Ramos (cell line): Measurements from ENCODE around the gene RDX.

Source experiments
- in situ Hi-C: fragments of 300-500 bp; cut with MboI; formaldehyde crosslinking; loops from one replicate; pipeline ENCODE4 v1.14.3; 2022; ENCODE audit warnings: low sequenced_read_pairs; ENCODE audit not compliant: unreplicated experiment

The RDX gene

DNA sequence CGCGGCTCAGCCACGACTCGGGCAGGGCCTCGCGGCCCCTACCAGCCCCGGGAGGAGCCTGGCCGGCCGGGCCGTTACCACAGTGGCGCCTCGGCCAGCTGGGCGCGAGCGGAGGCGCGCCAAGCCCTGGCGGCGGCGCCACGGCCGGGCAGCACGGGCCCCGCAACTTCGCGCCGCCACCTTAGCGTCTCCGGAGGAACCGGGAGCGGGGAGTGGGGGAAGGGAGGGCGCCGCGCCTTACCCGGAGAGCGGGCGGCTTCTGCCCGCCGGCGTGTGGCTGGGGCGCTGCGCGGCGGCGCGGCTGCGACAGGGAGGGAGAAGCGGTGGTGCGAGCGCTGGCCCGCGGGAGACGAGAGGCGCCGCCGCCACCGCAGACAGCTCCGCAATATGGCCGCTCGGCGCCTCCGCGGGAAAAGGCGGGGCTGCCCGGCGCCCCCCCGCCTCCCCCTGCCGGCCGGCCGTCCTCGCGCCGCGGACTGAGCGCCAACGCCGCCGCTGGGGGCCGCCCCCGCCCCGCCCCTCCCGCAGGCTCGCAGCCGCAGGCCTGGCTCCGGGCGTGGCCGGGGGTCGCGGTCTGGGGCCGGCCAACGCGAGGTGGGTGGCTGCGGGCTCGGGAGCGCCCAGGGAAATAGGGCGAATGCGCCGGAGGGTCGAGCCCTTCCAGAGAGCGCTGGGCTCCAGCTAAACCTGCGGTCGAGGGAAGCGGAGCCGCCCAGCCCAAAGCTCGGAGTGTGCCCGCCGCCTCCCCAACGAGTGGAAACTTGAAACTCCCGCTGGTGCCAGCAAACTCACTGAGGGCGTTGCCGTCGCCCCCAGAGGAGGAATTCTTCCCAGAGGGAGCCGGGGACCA, at the start of gene RDX:
Gene RDX, minus strand, starts transcription at position 389 of the 850 bp plus-strand sequence. CDS start 16,922 bp downstream, outside the sequence.
- in situ Hi-C loops = no loop called here

DNA sequence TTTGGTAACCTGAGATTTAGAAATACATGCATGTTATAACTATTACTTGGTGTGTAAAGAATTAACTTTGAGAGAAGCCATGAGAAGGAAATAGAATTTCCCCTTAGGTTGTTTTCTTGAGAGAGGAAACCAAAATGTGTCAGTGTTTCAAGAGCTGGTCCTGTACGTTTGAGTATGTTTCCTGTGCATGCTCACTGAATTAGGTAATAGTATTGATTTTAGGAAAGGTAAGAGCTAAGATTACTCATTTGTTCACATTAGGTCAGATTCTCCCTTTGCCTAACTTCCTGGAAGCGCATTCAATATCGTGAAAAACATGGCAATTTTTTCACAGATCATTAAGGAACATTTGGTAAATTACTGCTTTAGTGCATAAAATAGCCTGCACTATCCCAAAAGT, 49.3 kb upstream of the RDX start:
- in situ Hi-C loops = no loop called here

DNA sequence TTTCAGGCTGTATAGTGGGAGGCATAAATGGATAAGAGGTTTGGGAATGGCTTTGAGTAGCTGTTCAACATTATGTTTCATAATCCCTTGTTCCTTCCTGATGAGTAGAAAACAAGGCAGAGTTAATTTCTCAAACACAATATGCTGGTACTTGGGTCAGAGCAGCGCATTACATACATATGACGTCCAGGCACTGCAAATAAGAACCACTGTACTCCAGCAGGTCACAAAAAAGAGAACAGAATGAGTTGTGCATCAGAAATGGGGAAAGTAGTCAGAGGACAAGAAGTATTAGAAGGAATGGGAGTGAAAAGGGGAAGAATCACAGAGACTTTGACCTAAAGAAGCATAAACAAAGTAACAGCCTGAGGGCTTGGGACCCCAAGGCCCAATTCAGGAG, 44.0 kb upstream of the RDX start:
- in situ Hi-C loops = no loop called here

DNA sequence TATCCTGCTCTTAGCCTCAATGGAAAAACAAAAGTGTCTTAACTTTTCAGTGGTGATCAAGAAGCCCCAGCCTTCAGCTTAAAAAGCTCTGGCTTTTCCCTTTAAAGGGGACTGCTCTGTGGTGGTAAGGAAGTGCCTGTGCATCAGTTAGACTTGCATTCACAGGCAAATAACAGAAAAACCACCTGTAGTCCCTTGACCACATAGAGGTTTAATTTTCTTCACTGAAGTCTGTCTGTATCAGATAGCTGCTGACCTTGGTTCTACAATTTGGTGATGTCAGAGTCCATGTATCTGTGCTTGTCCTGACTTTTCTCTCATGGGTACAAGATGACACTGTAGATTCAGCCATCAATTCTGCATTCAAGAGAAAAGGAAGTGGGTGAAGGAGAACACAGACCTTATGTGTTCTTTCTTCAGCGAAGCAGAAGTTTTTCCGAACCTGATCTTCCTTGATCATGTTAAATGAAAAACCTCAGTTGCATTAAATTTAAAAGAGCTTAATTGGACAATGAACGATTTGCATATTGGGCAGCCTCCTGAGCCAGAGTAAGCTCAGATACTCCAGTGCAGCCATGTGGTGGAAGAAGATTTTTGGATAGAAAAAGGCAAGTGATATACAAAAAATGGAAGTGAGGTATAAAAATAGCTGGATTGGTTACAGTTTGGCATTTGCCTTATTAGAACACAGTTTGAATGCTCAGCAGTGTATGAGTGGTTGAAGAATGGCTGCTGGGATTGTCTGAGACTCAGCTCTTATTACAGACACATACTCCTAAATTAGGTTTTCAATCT, 43.2 kb upstream of the RDX start:
- in situ Hi-C loops = no loop called here

DNA sequence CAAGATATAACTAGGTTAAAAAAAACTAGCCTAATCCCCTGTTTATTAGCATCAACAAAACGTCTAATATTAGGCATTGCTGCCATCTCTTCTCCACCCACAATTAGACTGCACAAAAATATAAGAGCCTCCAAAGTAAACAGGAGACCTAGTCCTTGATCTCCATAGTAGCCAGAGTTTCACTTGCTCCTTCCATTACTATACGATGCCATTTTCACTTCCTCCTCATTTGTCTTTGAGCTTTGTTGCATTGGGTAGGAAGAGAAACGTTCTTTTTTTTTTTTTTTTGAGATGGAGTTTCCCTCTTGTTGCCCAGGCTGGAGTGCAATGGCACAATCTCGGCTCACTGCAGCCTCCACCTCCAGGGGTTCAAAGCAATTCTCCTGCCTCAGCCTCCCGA, 42.3 kb upstream of the RDX start:
- in situ Hi-C loops = no loop called here

DNA sequence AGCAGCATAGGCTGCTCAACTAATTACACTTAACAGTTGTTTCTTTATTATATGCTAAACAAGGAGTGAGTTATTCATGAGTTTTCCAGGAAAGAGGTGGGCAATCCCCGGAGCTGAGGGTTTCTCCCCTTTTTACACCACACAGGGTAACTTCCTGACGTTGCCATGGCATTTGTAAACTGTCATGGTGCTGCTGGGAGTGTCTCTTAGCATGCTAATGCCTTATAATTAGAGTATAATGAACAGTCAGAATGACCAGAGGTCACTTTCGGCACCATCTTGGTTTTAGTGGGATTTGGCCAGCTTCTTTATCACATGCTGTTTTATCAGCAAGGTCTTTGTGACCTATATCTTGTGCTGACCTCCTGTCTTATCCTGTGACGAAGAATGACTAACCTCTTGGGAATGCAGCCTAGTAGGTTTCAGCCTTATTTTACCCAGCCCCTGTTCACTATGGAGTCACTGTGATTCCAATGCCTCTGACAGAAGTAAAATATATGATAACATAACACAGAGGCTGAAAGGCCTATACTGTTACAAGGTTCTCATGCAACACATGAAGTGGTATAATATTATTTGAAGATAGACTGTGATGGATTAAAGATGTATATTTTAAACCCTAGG, 41.3 kb upstream of the RDX start:
- in situ Hi-C loops = no loop called here

DNA sequence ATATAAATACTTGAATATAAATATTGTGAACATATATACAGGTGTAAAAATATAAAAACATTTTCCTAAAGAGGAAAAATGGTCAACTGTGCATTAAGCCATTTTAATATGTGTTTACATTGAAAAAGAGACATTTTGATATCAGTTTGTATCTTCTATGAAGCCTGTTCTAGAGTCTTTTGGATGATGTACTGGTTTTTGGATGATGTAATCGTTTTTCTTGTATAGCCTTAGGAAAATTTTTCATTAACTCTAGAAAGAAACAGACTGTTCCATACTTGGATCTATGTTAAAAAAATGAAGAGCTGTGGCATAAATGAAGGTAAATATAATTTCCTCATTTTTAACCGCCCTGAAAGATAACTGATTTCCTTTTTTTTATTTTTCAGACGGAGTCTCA, 39.6 kb upstream of the RDX start:
- in situ Hi-C loops = no loop called here

DNA sequence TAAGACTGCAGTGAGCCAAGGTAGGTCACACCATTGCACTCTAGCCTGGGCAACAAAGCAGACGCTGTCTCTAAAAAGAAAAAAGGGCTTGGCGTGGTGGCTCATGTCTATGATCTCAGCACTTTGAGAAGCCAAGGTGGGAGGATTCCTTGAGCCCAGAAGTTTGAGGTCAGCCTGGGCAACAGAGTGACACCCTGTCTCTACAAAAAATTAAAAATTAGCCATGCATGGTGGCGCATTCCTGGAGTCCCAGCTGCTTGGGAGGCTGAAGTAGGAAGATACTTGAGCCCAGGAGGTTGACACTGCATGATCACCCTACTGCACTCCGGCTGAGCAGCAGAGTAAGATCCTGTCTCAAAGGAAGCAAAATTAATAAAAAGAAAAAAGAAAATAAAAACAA, 38.9 kb upstream of the RDX start:
- in situ Hi-C loops = no loop called here

DNA sequence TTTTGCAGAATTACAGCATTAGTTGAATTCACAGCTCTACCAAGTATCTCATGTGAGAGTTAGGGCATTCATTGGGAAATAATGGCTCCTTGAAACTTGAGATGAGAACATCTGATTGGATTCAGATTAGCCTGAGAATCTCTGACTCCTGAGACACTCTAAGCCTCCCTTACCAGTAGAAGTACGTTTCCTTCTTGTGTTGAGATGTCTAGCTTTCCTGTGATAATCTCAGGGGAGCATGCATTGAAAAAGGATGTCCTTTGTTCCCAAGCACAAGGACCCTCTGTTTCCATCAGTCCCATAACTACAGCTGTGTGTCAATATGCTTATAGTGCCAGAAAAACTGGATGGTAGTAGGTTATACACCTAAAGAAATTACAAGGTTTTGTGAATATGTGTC, 35.2 kb upstream of the RDX start:
- in situ Hi-C loops = no loop called here

DNA sequence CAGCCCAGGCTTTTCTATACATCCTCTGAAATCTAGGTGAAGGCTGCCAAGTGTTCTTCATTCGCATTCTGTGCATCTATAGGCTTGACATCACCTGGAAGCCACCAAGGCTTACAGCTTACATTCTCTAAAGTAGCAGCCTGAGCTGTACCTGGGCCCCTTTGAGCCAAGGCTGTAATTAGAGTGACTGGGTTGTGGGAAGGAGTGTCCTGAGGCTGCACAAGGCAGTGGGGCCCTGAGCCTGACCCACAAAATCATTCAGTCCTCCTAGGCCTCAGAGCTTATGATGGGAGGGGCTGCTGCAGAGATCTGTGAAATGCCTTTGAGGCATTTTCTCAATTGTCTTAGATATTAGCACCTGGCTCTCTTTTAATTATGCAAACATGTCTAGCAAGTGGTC, 33.0 kb upstream of the RDX start:
- in situ Hi-C loops = no loop called here

DNA sequence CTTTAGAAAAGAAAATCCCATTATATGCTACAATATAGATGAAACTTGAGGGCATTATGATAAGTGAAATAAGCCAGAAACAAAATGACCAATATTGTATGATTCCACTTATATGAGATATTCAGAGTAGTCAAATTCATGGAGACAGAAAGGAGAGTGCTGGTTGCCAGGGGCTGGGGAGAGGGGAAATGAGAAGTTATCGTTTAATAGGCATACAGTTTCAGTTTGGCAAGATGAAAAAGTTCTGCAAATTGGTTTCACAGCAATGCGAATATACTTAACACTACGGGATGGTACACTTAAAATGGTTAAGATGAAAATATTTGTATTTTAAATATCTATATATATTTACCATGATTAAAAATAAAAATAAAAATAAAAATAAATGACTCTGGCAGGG, 31.1 kb upstream of the RDX start:
- in situ Hi-C loops = no loop called here

DNA sequence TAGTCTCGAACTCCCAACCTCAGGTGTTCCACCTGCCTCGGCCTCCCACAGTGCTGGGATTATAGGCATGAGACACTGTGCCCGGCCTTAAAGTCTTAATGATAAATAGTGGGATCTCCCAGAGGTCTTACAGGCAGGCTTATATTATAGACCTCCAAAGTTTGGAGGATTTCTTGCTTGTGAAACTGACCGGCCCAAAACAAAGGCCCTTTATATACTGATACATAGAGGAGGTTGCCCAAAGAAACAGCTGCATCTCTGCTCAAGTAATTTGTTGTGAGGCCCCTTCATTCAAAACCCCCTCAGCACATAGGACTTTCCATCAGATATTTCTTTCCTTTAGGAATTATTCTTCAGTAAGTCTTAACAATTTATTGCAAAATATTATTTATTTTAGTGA, 27.4 kb upstream of the RDX start:
- in situ Hi-C loops = no loop called here

DNA sequence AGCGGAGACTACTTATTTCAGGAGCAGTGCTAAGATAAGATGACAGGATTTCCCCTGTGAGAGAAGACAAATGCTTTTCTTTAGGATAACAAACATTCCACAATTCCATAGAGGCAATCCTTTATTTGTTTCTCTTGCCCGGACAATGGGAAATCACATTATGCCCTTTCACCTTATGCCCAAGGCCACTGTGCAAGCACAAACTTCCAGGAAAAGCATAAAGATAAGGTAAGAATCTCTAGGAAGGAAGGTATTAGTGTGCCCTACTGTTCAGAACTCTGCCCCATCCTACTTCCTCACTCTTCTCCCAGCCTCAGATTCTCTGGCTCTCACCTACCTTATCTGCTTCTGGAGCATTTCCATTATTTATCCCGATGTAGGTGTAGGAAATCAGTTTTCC, 23.1 kb upstream of the RDX start:
- in situ Hi-C loops = no loop called here

DNA sequence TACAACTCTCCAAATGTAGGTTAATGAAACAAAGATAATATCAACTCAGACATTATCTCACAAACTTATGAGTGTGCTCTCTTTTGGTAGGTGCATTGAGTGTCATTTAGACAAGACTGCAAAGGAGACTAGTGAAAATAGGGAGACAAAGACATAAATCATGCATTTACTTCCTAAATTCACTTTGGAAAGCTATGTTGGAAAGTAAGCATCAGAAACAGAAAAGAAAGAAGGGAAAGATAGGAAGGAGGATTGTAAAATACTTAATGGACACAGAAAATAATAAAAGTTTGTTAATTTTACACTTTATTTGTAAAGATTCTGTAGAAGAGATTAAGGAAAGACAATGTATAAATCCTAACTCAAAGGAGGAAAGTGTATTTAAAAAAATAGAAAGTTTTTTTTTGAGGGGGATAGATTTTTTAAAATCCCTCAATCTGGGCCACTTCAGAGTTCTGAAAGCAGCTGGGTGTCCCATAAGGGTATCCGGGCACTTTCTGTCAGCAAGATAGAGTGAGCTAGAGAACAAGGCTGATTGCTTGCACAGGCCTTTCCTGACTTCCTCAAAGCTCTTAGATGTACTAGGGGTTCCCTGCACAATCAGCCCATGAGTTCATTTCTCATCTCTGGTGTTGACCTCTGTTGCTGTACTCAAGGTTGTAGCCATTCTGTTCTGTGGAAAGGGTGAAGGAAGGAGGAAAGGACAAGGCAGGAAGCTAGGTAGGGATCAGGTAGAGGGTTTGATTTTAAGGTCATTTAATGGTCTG, 22.4 kb upstream of the RDX start:
- in situ Hi-C loops = no loop called here

DNA sequence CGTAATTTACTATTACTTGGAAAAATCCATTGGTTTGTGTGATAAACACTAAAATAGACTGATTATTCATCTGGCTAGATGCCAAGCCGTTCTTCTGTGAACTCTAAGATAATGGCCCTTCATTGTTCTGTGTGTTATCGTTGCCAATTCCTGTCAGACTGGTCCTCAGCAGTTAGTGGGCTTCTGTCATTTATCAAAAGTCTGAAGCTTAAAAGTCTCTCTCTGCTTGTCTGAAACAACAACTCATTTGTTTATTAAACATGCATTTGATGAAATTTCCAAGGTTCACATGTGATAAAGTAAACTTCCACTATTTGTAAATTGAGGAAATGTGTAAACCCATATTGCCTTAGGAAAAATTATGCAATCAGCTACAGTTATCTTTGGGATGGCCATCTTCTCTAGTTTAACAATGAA, 21.1 kb upstream of the RDX start:
- in situ Hi-C loops = no loop called here

DNA sequence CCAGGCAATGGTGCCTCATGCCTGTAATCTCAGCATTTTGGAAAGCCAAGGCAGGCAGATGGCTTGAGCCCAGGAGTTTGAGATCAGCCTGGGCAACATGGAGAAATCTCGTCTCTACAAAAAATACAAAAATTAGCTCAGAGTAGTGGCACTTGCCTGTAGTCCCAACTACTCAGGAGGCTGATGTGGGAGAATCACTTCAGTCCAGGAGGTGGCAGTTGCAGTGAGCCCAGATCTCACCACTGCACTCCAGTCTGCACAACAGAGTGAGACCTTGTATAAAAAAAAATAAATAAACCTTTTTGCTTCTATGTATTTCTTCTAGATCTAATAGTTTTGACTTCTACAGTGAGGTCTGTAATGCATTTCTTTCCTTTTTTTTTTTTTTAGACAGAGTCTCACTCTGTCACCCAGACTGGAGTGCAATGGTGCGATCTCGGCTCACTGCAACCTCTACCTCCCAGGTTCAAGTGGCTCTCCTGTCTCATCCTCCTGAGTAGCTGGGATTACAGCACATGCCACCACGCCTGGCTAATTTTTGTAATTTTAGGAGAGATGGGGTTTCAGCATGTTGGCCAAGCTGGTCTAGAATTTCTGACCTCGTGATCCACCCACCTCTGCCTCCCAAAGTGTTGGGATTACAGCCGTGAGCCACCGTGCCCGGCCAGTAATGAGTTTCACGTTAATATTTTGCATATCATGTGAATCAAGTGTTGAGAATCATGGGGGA, 18.1 kb upstream of the RDX start:
- in situ Hi-C loops = no loop called here

DNA sequence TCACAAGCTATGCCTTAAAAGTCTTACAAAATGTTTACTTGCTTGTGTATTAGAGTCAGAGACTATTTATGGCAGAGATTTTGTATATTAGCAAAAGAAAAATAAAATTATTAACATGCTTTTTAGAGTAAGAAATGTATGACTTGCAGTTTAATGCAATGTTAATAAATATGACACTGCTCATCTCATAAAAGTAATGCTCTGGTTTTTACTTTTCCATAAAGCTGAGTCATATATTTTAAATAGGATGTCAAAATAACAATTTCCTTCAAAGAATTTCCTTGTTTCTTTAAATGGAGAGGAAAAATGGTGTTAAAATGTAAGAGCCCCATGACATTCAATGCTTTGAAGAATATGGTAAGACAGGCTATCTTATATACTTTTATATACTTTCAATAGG, 16.3 kb upstream of the RDX start:
- in situ Hi-C loops = no loop called here

DNA sequence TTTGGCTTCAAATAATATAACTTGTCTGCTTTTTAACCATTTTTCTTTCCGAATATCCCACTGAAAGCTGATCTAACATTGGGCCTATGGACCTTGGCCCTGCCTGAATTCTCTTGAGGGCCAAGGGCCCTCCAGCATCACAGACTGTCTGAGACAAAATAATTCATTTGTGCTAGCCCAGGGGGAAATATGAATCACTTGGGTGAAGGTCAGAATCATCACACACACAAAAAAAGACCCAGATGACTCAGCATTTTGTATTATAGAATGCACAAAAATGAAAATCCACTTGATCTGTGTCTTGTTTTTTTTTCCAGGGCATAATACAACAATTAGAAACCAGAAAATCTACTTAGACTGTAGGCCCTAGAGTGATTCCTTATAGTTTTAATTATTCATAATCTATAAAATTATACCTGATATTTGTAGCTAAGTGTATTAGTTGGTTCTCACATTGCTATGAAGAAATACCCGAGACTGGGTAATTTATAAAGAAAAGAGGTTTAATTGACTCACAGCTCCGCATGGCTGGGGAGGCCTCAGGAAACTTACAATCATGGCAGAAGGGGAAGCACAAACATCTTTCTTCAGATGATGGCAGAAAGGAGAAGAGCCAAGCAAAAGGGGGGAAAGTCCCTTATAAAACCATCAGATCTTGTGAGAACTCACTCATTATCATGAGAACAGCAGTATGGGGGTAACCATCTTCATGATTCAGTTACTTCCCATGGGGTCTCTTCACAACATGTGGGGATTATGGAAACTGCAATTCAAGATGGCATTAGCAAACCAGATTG, 15.6 kb upstream of the RDX start:
- in situ Hi-C loops = no loop called here

DNA sequence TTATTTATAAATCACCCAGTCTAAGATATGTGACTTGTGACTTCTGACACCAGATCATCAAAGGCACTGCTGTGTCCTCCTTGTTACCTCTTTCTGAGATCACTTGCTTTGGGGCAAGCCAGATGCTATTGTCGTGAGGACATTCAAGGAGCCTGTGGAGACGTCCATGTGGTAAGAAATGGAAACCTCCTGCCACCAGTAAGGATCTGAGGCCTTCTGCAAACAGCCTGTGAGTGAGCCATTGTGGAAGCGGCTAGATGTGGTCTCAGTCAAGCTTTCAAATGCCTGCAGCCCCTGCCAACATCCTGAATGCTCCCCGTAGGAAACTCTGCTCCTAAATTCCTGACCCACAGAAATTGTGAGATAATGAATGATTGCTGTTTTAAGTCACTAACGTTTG, 11.7 kb upstream of the RDX start:
- in situ Hi-C loops = no loop called here
